Mucosa of stomach (tissue), 1 donor: ENCODE results near the gene BOD1L2.

Source experiments
- H3K27me3 ChIP-seq: one replicate; pipeline ENCODE4 v1.7.0; 2013; ENCODE audit warnings: mild to moderate bottlenecking, low read length; ENCODE audit not compliant: control insufficient read depth, insufficient read depth
- H3K36me3 ChIP-seq: one replicate; pipeline ENCODE4 v1.7.0; 2013; ENCODE audit warnings: low read length; ENCODE audit not compliant: control insufficient read depth, insufficient read depth
- H3K4me1 ChIP-seq: one replicate; pipeline ENCODE4 v1.7.0; 2013; ENCODE audit warnings: mild to moderate bottlenecking, low read length; ENCODE audit not compliant: control insufficient read depth, insufficient read depth
- H3K4me3 ChIP-seq: one replicate; pipeline ENCODE4 v1.7.0; 2013; ENCODE audit warnings: low read length
- H3K9ac ChIP-seq: one replicate; pipeline ENCODE4 v1.7.0; 2013; ENCODE audit warnings: mild to moderate bottlenecking, low read length, moderate library complexity
- H3K9me3 ChIP-seq: one replicate; pipeline ENCODE4 v1.7.0; 2013; ENCODE audit warnings: mild to moderate bottlenecking, low read length, moderate library complexity; ENCODE audit not compliant: control insufficient read depth
- donor health status: Pancreatic carcinoma.

BOD1L2 gene

DNA sequence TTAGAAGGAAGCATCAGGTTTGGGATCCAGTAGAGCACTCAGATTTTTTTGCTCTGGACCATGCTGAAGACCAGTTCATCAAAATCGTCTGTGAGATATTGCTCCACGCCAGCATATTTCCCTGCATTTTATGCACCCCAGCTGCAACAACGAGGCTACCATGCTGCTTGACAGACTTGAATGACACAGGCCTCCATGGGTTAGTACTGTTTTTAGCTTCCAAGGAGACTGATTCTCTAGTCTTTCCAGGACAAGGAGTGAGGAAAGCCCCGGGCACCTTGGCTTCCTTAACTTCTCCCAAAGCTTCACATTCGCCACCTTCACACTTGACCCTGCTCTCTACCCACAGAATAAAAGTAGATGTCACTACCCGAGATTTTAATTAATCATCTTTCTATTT is 17.5 kb downstream of the BOD1L2 start:
- no peaks in the 10 kb centered on the region for H3K4me1 ChIP-seq
- no peaks in the 10 kb centered on the region for H3K36me3 ChIP-seq
- no peak overlapping the region for H3K9ac ChIP-seq
- no peak overlapping the region for H3K4me3 ChIP-seq
- H3K27me3 ChIP-seq = no peaks in the 10 kb centered on the region
- H3K9me3 ChIP-seq = no peaks in the 10 kb centered on the region

DNA sequence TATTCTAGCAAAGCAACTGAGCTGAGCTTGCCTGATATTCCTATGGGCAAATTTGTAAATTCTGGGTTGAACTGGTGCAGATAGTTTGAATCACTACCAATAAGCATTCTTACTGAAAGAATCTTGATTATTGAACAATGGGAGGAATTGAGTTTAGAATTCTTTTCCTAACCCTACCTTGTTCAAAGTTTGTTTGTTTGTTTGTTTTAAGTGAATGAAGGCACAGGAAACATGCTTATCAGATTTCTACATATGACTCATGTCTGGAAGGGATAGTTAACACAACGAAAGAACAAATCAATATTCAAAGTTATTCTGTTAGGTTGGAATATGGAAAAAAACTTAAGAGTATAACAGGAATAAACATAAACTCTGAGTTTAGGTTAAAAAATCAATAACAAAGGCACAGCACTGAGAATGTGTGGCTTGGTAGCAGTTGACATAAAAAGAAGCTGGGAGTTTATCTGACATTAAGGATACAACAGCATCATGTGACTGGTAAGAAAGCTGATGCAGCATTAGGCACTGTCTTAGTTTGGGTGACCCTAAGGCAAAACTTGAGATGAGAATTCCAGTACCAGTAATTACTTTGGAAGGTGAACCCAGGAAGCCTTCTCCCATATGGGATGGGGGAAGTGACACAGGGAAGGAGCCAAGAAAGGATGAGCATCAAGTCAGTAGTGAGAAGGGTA is 20.9 kb downstream of the BOD1L2 start:
- Histone ChIP-seq H3K9me3 (no peaks in the 10 kb centered on the region), H3K9ac (no peak overlapping the region), H3K4me1 (no peaks in the 10 kb centered on the region)

DNA sequence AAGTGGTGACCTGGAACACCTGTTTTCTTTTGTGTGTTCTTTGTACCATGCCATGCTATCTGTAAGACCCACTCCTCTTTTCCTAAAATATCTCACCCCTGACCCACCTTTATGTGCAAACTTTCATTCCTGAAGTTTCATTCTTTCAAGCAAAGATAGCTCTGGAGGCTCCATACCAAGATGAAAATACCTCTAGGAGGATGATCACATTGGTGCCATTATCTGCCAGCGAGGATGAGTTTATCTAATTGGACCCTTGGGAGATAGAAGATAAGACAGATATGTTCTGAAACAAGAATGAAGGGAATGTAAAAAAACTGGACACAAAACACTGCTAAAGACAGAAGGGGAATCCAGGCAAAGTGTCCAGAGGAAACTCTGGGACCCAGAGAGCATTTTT is 24.1 kb downstream of the BOD1L2 start:
- no peak overlapping the region for H3K4me3 ChIP-seq
- no peaks in the 10 kb centered on the region for H3K4me1 ChIP-seq
- H3K27me3 ChIP-seq = no peaks in the 10 kb centered on the region
- no peak overlapping the region for H3K9ac ChIP-seq
- no peaks in the 10 kb centered on the region for H3K9me3 ChIP-seq
- no peaks in the 10 kb centered on the region for H3K36me3 ChIP-seq

More for the DNA sequence above, 20.9 kb downstream of the BOD1L2 start:
- H3K36me3 ChIP-seq = no peaks in the 10 kb centered on the region
- H3K4me3 ChIP-seq = no peak overlapping the region
- H3K27me3 ChIP-seq = no peaks in the 10 kb centered on the region

DNA sequence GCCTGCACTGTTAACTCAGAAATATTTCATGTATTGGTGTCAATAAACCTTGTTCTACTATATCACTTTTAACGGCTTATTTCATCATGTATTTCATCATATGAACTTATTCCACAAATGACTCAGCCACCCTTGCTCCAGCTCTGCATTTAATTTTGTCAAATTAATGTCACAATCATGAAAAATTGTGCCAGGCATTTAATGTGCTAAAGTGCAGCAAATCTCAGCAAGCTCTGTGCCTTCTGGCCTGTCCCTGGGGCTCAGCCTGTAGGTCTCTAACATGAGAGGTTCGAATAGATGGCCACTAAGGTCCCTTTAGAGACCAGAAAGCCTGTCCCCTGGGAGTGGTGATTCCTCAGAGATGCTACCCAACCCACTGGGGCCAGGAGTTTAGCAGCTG is 28.6 kb downstream of the BOD1L2 start:
- no peaks in the 10 kb centered on the region for H3K9me3 ChIP-seq

DNA sequence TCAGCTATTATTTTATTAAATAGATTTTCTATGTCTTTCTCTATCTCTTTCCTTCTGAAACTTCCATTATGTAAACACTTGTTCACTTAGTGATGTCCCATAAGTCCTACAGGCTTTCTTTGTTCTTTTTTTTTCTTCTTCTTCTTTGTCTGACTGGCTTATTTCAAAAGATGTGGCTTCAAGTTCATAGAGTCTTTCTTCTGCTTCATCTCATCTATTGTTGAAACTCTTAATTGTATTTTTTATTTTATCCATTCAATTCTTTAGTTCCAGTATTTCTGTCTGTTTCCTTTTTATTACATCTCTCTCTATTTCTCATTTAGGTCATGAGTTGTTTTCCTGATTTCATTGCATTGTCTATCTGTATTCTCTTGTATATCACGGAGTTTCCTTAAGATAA is 38.5 kb downstream of the BOD1L2 start:
- no peaks in the 10 kb centered on the region for H3K9me3 ChIP-seq

More for the DNA sequence above, 28.6 kb downstream of the BOD1L2 start:
- Histone ChIP-seq H3K4me1 (no peaks in the 10 kb centered on the region), H3K36me3 (no peaks in the 10 kb centered on the region), H3K4me3 (no peak overlapping the region), H3K9ac (no peak overlapping the region), H3K27me3 (no peaks in the 10 kb centered on the region)

DNA sequence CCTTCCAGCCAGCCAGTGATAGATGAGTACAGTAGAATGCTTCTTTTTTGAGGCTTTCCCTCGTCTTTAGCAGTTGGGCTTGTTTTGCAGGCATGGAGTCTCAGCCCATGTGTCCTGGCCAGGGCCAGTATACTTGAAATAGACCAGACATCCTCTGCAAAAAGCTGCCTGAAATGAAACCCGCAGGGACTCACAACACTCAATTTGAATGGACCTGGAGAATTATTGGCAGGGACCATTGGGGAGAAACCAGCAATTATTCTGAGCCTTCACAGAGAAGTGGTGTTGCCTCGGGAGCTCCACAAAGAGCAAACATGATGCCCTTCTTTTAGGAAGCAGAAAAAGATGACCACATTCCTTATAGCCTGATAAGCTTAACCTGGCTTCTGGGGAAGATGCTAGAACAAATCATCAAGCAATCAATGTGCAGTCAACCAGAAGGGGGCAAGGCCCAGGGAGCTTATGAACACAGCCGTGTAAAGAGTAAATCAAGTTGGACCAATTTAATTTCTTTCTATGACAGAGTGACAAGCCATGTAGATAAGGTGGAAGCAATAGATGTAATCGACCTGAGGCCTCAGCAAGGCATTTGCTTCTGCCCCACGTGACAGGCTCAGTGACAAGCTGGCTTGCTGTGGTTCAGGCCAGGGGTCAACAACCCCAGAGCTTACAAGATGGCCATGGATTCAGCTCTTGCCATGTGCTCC is 42.1 kb downstream of the BOD1L2 start:
- Histone ChIP-seq H3K4me3 (no peak overlapping the region), H3K27me3 (no peaks in the 10 kb centered on the region), H3K36me3 (no peaks in the 10 kb centered on the region), H3K9me3 (no peaks in the 10 kb centered on the region), H3K9ac (no peak overlapping the region), H3K4me1 (no peaks in the 10 kb centered on the region)

More for the DNA sequence above, 38.5 kb downstream of the BOD1L2 start:
- Histone ChIP-seq H3K27me3 (no peaks in the 10 kb centered on the region), H3K9ac (no peak overlapping the region), H3K36me3 (no peaks in the 10 kb centered on the region), H3K4me3 (no peak overlapping the region), H3K4me1 (no peaks in the 10 kb centered on the region)

DNA sequence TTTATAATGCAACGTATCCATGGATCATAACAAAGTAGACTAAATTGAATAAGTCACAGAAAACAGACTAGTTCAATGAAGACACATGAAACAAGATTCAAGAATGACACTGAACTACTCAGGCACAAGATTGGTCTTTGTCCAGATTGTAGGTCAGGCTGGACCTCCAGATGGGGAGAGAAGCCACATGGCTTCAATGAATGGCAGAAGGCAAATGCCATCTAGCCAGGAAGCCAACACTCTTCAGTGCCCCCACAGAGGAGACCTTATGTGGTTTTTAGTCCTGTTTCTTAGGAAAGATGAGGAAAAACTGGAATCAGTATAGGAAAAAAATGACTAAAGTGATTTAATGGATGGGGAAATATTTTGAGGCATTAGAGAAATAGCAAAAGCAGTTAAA is 43.1 kb downstream of the BOD1L2 start:
- Histone ChIP-seq H3K4me1 (no peaks in the 10 kb centered on the region), H3K9ac (no peak overlapping the region)

DNA sequence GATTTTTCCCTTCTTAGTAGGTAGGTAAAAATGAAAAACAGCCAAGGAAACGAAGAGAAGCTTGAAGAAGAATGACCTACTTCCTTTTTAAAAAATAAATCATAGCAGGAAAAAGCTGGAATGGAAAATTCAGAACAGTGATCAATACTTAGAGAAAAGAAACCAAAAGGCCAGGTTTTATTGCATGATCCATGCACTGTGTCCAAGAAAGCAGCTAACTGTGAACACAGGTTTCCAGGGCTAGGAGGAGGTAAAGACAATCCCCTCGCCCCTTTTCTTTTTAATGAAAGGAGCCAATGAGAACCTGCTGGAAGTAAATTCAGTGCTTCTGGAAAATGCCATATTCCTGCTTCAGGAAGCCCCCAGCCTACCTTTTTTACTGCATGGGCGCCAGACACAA is 47.2 kb downstream of the BOD1L2 start:
- Histone ChIP-seq H3K36me3 (no peaks in the 10 kb centered on the region), H3K4me3 (no peak overlapping the region), H3K27me3 (no peaks in the 10 kb centered on the region), H3K9me3 (no peaks in the 10 kb centered on the region), H3K9ac (no peak overlapping the region), H3K4me1 (no peaks in the 10 kb centered on the region)

More for the DNA sequence above, 43.1 kb downstream of the BOD1L2 start:
- H3K9me3 ChIP-seq = no peaks in the 10 kb centered on the region
- no peaks in the 10 kb centered on the region for H3K36me3 ChIP-seq
- no peaks in the 10 kb centered on the region for H3K27me3 ChIP-seq
- H3K4me3 ChIP-seq = no peak overlapping the region

DNA sequence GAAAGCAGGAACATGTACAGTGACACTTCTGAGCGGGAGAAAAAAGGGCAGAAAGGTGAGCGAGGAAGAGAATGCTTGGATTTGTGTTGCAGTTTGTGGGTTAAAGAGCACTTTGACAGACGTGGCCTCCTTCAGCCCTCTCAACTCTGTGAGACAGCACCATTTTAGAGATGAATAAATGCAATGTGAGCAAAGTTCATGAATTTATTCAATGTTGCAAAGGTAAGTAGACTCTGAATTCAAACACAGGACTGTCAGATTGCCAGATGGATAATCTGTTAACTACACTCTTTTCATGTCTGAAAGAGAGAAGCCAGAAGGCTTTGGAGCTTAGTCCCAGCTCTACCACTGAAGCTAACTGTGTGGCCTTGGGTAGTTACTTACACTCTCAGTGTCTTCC is 47.7 kb downstream of the BOD1L2 start:
- no peak overlapping the region for H3K4me3 ChIP-seq
- H3K4me1 ChIP-seq = no peaks in the 10 kb centered on the region
- H3K9ac ChIP-seq = no peak overlapping the region
- H3K27me3 ChIP-seq = no peaks in the 10 kb centered on the region
- H3K36me3 ChIP-seq = no peaks in the 10 kb centered on the region
- no peaks in the 10 kb centered on the region for H3K9me3 ChIP-seq

DNA sequence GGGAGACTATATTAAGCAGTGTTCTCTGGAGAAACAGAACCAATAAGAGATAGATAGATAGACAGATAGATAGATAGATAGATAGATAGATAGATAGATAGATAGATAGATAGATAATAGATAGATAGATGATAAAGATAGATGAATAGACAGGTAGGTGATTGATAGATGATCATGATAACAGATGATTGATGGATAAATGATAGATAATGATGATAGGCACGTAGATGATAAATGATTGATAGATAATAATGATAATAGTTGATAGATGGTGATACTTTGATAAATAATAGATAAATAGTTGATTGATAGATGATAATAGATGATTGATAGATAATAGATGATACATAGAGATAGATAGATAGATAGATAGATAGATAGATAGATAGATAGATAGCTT is 48.5 kb downstream of the BOD1L2 start:
- no peaks in the 10 kb centered on the region for H3K9me3 ChIP-seq
- H3K4me3 ChIP-seq = no peak overlapping the region
- H3K27me3 ChIP-seq = no peaks in the 10 kb centered on the region
- no peaks in the 10 kb centered on the region for H3K4me1 ChIP-seq
- no peaks in the 10 kb centered on the region for H3K36me3 ChIP-seq
- H3K9ac ChIP-seq = no peak overlapping the region

DNA sequence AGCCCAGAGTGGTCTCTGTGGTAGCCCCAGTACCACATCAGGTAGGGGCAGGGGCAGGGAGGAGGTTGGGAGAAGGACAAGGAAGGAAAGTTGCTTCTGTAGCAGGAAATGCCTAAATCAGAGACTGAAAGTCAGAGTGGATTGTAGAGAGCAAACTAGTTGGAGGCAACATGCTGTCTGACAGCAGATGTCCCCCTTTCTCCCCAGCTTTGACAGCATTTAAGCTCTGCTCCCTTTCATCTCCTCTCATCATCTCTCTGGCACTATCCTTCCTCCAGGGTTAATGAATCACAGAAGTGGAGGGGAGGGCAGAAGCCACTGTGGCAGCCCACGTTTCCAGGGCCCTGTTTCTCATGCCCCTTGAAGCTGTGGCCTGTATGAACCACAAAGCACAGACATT is 50.4 kb downstream of the BOD1L2 start:
- H3K27me3 ChIP-seq = no peaks in the 10 kb centered on the region
- H3K4me3 ChIP-seq = no peak overlapping the region
- H3K36me3 ChIP-seq = no peaks in the 10 kb centered on the region
- H3K9ac ChIP-seq = no peak overlapping the region
- H3K4me1 ChIP-seq = no peaks in the 10 kb centered on the region
- no peaks in the 10 kb centered on the region for H3K9me3 ChIP-seq

DNA sequence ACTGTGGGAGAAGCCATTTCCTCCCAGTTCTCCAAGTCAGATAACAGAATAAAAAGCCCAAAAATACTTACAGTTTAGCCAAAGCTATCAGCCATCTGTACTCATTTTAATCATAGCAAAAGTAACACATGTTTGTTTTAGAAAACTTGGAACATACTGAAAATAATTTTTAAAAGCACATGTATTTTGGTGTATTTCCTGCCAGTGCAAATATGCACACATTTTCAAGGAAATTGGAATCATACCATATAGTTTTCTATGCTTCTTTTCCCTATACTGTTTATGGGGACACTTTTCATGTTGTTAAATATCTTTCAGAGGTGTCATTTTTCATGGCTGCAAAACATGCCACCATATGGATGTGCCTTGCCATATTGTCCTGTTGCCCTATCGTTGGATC is 51.2 kb downstream of the BOD1L2 start:
- no peaks in the 10 kb centered on the region for H3K36me3 ChIP-seq
- no peaks in the 10 kb centered on the region for H3K9me3 ChIP-seq
- H3K4me1 ChIP-seq = no peaks in the 10 kb centered on the region
- no peak overlapping the region for H3K9ac ChIP-seq
- H3K4me3 ChIP-seq = no peak overlapping the region
- H3K27me3 ChIP-seq = no peaks in the 10 kb centered on the region
